Measurements from ENCODE around the gene ASMTL. TPM values are rescaled to one million over a fixed set of nuclear protein-coding genes. Genes with fewer than 3 reads are reported as not detected.
"Not testable (repeated sequence)": the region's sequence is repeated elsewhere in the genome, so short reads cannot be mapped to it uniquely, and the experiment has no call there.

The ASMTL gene
- total RNA-seq, 2 donors from 2014 or later: 30.8 to 43.5 TPM

DNA sequence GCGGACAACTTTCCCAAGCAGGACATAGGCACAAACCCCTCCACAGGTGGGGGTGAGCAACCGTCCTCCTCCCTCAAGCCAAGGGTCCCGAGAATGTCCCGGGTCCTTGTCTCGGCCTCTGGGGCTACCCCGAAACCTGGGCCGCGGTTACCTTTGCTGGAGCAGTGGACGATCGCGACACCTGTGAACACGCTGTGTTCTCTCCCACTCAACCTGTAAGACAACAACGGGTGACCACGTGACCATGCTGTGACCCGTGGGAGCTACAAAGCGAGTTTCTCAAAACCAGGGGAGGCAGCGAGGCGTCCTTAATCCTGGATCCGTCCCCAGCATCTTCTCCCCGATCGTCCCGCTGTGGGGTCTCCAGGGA, 17.9 kb downstream of the ASMTL start:
- DNase-seq (ENCODE audit: low spot score): no peak
- H3K9me3 ChIP-seq: no peaks in the 10 kb centered on the region
- peaks cover 40% of the 10 kb centered on the region for H3K36me3 ChIP-seq

DNA sequence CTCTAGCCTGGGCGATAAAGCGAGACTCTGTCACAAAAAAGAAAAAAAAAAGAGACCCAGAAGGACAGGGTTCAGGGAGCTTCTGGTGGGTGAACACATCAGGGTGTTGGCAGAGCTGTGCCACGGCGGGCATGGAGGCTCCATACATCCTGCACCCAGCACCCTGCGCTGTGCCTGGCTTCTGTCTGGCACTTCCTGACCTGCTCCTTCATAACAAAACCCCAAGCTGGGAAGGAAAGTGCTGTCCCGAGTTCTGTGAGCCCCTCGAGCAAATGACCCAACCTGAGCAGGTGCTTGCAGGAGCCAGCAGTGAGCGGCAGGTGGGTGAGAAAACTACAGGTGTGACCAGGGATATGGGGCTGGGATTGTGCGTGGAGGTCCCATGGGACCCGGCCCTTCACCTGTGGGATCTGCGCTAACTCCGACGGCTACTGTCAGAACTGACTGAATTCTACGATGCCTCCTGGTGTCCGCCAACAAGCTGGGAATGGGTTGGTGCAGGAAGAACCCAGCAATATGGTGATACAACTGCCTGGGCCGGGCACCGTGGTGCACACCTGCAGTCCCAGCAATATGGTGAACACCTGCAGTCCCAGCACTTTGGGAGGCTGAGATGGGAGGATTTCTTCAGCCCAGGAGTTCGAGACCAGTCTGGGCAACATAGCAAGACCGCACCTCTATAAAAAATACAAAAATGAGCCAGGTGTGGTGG, 18.9 kb downstream of the ASMTL start:
- Histone ChIP-seq H3K4me3 (no peak overlapping the region), H3K27me3 (replicated peaks; ENCODE audit: insufficient read depth) (no peaks in the 10 kb centered on the region), H3K9me3 (no peaks in the 10 kb centered on the region), H3K4me1 (ENCODE audit: control insufficient read depth in 1 of 2, low read depth in 2 of 2) (no peaks in the 10 kb centered on the region), H3K27ac (no peak overlapping the region), H3K36me3 (peaks cover 36% of the 10 kb centered on the region)
- ATAC-seq (ENCODE audit: insufficient number of reproducible peaks, low FRiP score, low read depth) (no peak), DNase-seq (ENCODE audit: low spot score) (no peak)
- TF ChIP-seq, protein P1, sequence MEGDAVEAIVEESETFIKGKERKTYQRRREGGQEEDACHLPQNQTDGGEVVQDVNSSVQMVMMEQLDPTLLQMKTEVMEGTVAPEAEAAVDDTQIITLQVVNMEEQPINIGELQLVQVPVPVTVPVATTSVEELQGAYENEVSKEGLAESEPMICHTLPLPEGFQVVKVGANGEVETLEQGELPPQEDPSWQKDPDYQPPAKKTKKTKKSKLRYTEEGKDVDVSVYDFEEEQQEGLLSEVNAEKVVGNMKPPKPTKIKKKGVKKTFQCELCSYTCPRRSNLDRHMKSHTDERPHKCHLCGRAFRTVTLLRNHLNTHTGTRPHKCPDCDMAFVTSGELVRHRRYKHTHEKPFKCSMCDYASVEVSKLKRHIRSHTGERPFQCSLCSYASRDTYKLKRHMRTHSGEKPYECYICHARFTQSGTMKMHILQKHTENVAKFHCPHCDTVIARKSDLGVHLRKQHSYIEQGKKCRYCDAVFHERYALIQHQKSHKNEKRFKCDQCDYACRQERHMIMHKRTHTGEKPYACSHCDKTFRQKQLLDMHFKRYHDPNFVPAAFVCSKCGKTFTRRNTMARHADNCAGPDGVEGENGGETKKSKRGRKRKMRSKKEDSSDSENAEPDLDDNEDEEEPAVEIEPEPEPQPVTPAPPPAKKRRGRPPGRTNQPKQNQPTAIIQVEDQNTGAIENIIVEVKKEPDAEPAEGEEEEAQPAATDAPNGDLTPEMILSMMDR (IDR thresholded peaks at IDR 0.05): no peak

More for the DNA sequence above, 17.9 kb downstream of the ASMTL start:
- TF ChIP-seq, protein P1 (IDR thresholded peaks at IDR 0.05): no peak
- H3K27ac ChIP-seq: no peak overlapping the region
- ATAC-seq (ENCODE audit: insufficient number of reproducible peaks, low FRiP score, low read depth): no peak
- H3K27me3 ChIP-seq (replicated peaks; ENCODE audit: insufficient read depth): no peaks in the 10 kb centered on the region
- H3K4me1 ChIP-seq (ENCODE audit: control insufficient read depth in 1 of 2, low read depth in 2 of 2): no peaks in the 10 kb centered on the region
- no peak overlapping the region for H3K4me3 ChIP-seq

DNA sequence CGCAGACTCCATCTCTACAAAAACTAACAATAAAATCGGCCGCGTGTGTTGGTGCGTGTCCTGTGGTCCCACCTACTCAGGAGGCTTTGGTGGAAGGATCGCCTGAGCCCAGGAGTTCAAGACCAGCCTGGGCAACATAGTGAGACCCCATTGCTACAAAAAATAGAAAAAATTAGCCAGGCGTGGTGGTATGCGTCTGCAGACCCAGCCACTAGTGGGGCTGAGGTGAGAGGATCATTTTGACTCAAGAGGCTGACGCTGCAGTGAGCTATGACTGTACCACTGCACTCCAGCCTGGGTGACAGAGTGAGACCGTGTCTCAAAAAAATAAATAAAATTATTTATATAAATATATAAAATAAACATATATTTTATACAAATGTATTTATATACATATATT, 22.3 kb downstream of the ASMTL start:
- no peaks in the 10 kb centered on the region for H3K9me3 ChIP-seq
- TF ChIP-seq, protein P1 (IDR thresholded peaks at IDR 0.05): no peak
- peaks cover 27% of the 10 kb centered on the region for H3K36me3 ChIP-seq

DNA sequence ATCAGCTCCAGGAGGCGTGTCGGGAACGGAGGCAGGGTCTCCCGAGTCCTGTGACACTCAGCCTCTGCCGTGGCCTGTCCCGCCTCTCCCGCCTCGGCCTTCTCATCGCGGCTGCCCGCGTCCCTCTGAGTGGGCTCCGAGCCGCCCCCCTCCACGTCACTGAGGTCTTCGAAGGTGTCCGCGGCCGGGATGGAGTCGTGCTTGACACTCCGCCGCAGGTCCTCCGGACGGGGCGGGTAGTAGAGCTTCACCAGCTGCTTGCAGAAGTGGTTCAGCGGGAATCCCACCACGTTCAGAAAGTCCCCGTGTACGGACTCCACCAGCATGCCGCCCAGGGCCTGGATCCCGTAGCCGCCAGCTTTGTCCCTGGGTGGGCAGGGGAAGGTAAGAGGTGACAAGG, 25.0 kb downstream of the ASMTL start:
- no peaks in the 10 kb centered on the region for H3K27me3 ChIP-seq (replicated peaks; ENCODE audit: insufficient read depth)
- peaks cover 6% of the 10 kb centered on the region for H3K9me3 ChIP-seq
- peaks cover 33% of the 10 kb centered on the region for H3K36me3 ChIP-seq
- TF ChIP-seq, protein P1 (IDR thresholded peaks at IDR 0.05): no peak
- ATAC-seq (ENCODE audit: insufficient number of reproducible peaks, low FRiP score, low read depth) (no peak), DNase-seq (ENCODE audit: low spot score) (no peak)
- no peak overlapping the region for H3K4me3 ChIP-seq
- no peaks in the 10 kb centered on the region for H3K4me1 ChIP-seq (ENCODE audit: control insufficient read depth in 1 of 2, low read depth in 2 of 2)
- H3K27ac ChIP-seq: no peak overlapping the region

More for the DNA sequence above, 22.3 kb downstream of the ASMTL start:
- no peak overlapping the region for H3K4me3 ChIP-seq
- no peaks in the 10 kb centered on the region for H3K27me3 ChIP-seq (replicated peaks; ENCODE audit: insufficient read depth)
- no peaks in the 10 kb centered on the region for H3K4me1 ChIP-seq (ENCODE audit: control insufficient read depth in 1 of 2, low read depth in 2 of 2)
- DNase-seq (ENCODE audit: low spot score) (no peak), ATAC-seq (ENCODE audit: insufficient number of reproducible peaks, low FRiP score, low read depth) (no peak)
- no peak overlapping the region for H3K27ac ChIP-seq

DNA sequence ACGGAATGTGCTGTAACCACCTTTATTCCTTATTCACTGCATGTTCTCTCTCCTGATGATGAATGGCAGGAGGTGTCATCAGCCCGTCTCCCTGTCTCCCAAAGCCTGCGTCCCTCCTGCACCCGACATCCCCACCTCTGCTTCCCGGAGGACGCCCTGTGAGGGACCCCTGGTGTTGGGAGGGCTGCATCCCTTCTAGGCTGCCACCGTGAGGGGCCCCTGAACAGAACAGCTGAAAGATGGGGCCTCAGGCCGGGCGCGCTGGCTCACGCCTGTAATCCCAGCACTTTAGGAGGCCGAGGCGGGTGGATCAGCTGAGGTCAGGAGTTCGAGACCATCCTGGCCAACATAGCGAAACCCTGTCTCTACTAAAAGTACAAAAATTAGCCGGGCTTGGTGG, 26.4 kb downstream of the ASMTL start:
- peaks cover 47% of the 10 kb centered on the region for H3K36me3 ChIP-seq
- DNase-seq (ENCODE audit: low spot score); ATAC-seq (ENCODE audit: insufficient number of reproducible peaks, low FRiP score, low read depth); H3K4me3 ChIP-seq; H3K4me1 ChIP-seq (ENCODE audit: control insufficient read depth in 1 of 2, low read depth in 2 of 2); H3K27me3 ChIP-seq (replicated peaks; ENCODE audit: insufficient read depth); H3K27ac ChIP-seq: not testable (repeated sequence)
- H3K9me3 ChIP-seq: peaks cover 11% of the 10 kb centered on the region

DNA sequence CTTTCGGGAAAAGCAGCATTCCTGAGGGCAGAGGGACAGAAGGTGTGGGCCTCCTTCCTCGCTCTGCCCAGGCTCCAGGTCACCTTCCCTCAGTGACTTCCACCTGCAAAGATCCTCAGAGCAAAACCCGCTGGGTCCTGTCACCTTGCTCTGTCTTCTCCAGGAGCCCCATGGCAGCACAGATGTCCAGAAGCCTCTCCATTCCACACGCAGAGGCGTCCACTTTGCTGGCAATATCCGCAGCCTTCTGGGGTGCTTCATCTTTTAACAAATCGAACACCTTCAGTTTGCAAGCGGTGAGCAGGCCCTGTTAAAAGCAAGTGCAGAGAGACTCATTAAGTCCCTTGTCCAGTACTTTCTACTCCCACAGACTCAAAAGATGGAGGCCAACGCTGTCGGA, 27.3 kb downstream of the ASMTL start:
- Histone ChIP-seq H3K9me3 (peaks cover 11% of the 10 kb centered on the region), H3K27me3 (replicated peaks; ENCODE audit: insufficient read depth) (no peaks in the 10 kb centered on the region), H3K4me3 (no peak overlapping the region), H3K4me1 (ENCODE audit: control insufficient read depth in 1 of 2, low read depth in 2 of 2) (no peaks in the 10 kb centered on the region), H3K27ac (no peak overlapping the region), H3K36me3 (peaks cover 53% of the 10 kb centered on the region)
- TF ChIP-seq, protein P1 (IDR thresholded peaks at IDR 0.05): no peak
- ATAC-seq (ENCODE audit: insufficient number of reproducible peaks, low FRiP score, low read depth) (no peak), DNase-seq (ENCODE audit: low spot score) (no peak)

Data from thoracic aorta (tissue), 2 donors.